Fibroblast of pulmonary artery (primary cell): ENCODE measurements around the gene GPR146.

Source experiments
- DNase-seq: peaks from one replicate; pipeline ENCODE4 v3.0.0-alpha.2; 2010; ENCODE audit warnings: low read depth
- H3K4me3 ChIP-seq: replicated peaks from 2 replicates; pipeline ENCODE4 v1.5.1; 2011; ENCODE audit warnings: low read depth, mild to moderate bottlenecking, control low read depth, low read length, moderate library complexity
- CTCF ChIP-seq: IDR thresholded peaks from 2 replicates; pipeline ENCODE4 v1.5.1; 2011; ENCODE audit warnings: mild to moderate bottlenecking, control low read depth, low read length, inconsistent platforms; ENCODE audit errors: missing control alignments

The GPR146 gene

DNA sequence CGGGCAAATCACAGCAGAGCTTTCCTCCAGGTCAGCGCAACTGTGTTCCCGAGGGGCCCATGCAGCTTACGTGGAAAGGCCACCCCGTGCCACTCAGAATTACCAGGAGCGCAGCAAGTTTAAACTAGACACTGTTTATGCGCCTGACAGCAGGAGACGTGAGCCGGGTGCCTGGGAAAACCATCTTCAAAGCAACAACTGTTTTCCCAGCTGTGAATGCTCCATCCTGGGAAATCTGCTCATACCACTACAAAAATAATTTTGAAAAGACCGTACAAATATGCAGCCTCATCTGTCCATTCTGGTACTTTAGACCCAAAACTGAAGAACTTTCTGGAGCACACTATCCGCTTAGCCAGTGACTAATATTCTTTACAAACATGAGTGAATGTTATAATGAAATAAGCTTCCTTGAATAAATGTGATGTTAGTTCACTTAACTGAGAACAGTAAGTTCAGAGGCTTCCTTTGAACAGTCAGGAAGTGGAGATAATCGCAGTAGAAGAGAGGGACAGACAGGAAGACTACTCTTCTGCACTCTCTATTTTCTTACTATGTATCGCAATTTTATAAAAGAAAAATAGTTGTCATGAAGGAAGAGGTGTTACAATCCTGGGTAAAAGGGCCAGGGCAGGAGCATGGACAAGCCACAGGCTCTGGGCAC, 60.3 kb downstream of the GPR146 start:
- no peak for TF ChIP-seq CTCF
- H3K4me3 ChIP-seq, result no peak overlapping the region
- no peak for DNase-seq

- DNase-seq, result no peak
- H3K4me3 ChIP-seq, result no peak overlapping the region
- no peak for TF ChIP-seq CTCF
These were observed 60.8 kb downstream of the GPR146 start for GRCh38 chr7:1105189-1105588.

- no peak for DNase-seq
- no peak overlapping the region for H3K4me3 ChIP-seq
- TF ChIP-seq CTCF, result no peak
These were observed 61.9 kb downstream of the GPR146 start for GRCh38 chr7:1106063-1106792.

DNA sequence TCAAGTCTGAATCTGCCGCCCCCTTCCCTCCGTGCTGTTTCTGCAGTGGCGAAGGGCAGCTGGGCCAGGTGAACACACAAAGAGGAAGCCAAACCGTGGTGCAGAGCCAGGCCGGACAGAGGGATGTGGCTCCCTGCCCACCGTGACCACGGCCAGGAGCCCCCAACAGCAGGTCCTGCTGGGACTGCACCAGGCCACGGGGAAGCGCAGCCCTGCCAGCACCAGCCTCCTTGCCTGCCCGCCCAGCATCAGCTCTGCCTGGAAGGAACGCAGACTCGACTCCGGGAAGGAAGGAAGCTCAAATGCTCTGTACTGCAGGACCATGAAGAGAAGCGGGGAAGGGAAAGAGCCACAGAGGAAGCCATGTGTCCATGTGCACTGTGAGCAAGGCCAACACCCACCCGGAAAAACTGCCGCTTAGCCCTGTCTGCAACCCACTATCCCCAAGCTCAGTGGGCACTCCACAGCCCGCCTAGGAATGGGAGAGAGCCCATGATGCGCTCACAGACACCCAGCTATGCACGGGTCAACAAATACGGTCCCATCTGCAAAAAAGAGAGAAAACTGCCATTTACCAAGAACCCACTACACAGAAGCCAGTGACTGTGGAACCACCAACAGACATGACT, 62.6 kb downstream of the GPR146 start:
- no peak overlapping the region for H3K4me3 ChIP-seq
- no peak for TF ChIP-seq CTCF
- no peak for DNase-seq

DNA sequence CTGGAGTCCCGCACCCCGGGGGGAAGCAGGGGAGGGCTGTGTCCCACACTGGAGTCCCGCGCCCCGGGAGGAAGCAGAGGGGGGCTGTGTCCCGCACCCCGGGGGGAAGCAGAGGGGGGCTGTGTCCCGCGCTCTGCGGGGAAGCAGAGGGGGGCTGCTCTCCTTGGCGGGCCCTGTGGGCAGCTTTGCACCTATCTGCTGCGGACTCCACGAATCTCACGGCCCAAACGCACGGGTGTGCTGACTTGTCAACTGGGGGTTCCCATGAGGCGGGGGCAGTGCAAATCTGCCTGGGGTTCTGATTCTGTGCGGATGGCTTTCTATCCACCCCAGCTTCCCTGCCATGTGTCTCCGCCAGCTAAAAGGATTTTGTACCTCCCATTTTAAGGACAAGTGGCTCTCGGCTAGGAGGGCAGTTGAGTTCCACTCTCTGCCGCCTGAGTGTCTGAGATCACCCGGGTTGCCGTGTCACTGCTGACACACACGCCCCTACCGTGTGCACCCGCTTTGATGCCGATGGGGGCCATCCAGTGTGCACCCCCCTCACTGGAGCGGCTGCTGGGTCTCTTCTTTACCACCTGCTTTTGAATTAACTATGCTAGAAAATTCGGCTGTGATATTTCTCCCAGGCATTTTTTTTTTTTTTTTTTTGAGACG, 64.0 kb downstream of the GPR146 start:
- TF ChIP-seq CTCF, result no peak
- no peak for DNase-seq
- H3K4me3 ChIP-seq, result no peak overlapping the region
